Endothelial cell of umbilical vein (primary cell): ENCODE data around the gene CNTNAP2. TPM values are rescaled to one million over a fixed set of nuclear protein-coding genes. Genes with fewer than 3 reads are reported as not detected.

ENCODE experiments used
- BruUV-seq: library from RNA; stranded (reverse); fragments of 400-500 nt; replicated peaks from 2 replicates; lab custom pipeline; 2021; lab: Mats Ljungman, UMichigan
- CTCF ChIA-PET: fragments of 300-600, 350-600 bp; sonication (Branson Sonifier 250); formaldehyde crosslinking; loops from one replicate; lab custom pipeline; 2021; ENCODE audit warnings: antibody characterized with exemption, inconsistent platforms; lab: Charles Lee
- POLR2A ChIA-PET: fragments of 300-600, 350-600 bp; sonication (Branson Sonifier 250); formaldehyde crosslinking; loops from one replicate; lab custom pipeline; 2021; ENCODE audit warnings: antibody characterized with exemption, inconsistent platforms; lab: Charles Lee
- DNase-seq: peaks from one replicate; pipeline ENCODE4 v3.0.0-alpha.2; 2011; ENCODE audit warnings: low read depth, low spot score
- FAIRE-seq: peaks from 2 replicates; lab custom pipeline; 2011; peaks lifted over from hg19 to GRCh38; lab: Jason Lieb, UNC
- H2AFZ ChIP-seq: 2 replicates; pipeline ENCODE4 v1.6.0; 2012; ENCODE audit warnings: low read depth, low read length, control low read depth, inconsistent platforms
- H3K27ac ChIP-seq: 2 replicates; pipeline ENCODE4 v1.5.1; 2011; ENCODE audit warnings: low read depth, mild to moderate bottlenecking, control low read depth, low read length, moderate library complexity; ENCODE audit not compliant: insufficient read depth
- H3K27me3 ChIP-seq, 2 experiments: 2 replicates each; pipeline versions ENCODE4 v1.6.0 to v1.6.1; 2011; ENCODE audit warnings: low read length in 2 of 2, mixed read lengths in 1 of 2; ENCODE audit not compliant: control insufficient read depth in 2 of 2, insufficient read depth in 2 of 2
- H3K36me3 ChIP-seq, 2 experiments: 2 replicates in 1 of 2; 3 replicates in 1 of 2; pipeline ENCODE4 v1.5.1; 2011; ENCODE audit warnings: low read length in 2 of 2, mild to moderate bottlenecking in 1 of 2, moderate library complexity in 1 of 2; ENCODE audit not compliant: control insufficient read depth in 2 of 2, insufficient read depth in 2 of 2; ENCODE audit errors: extremely low read depth in 1 of 2
- H3K4me1 ChIP-seq: 3 replicates; pipeline ENCODE4 v1.5.1; 2011; ENCODE audit warnings: mild to moderate bottlenecking, low read length; ENCODE audit not compliant: control insufficient read depth, insufficient read depth; ENCODE audit errors: extremely low read depth
- H3K4me2 ChIP-seq: 2 replicates; pipeline ENCODE4 v1.6.1; 2011; ENCODE audit warnings: low read length, control low read depth, mixed read lengths; ENCODE audit not compliant: insufficient read depth
- H3K4me3 ChIP-seq, 3 experiments: fragments of 200-600 bp in 1 of 3; sonication (generic), shearing (Covaris generic) in 1 of 3; replicated peaks in 1 of 3; 2 replicates each; pipeline ENCODE4 v1.5.1; 2011 to 2016; ENCODE audit warnings: control low read depth in 3 of 3, low read length in 3 of 3, mild to moderate bottlenecking in 2 of 3, inconsistent platforms in 1 of 3, low read depth in 1 of 3, moderate library complexity in 1 of 3; ENCODE audit not compliant: insufficient read depth in 1 of 3
- H3K79me2 ChIP-seq: 2 replicates; pipeline ENCODE4 v1.6.0; 2012; ENCODE audit warnings: low read length, inconsistent platforms; ENCODE audit not compliant: control insufficient read depth, insufficient read depth
- H3K9ac ChIP-seq: replicated peaks from 2 replicates; pipeline ENCODE3; 2011; ENCODE audit warnings: low read length, control low read depth; ENCODE audit not compliant: insufficient read depth; ENCODE audit errors: extremely low read depth
- H3K9me1 ChIP-seq: replicated peaks from 3 replicates; pipeline ENCODE4 v1.6.0; 2011; ENCODE audit warnings: mild to moderate bottlenecking, low read length; ENCODE audit not compliant: control insufficient read depth, insufficient read depth; ENCODE audit errors: extremely low read depth
- H3K9me3 ChIP-seq: replicated peaks from 2 replicates; pipeline ENCODE4 v1.5.1; 2012; ENCODE audit warnings: low read length, inconsistent platforms; ENCODE audit not compliant: control insufficient read depth, insufficient read depth
- H4K20me1 ChIP-seq: replicated peaks from 2 replicates; pipeline ENCODE3; 2011; ENCODE audit warnings: mild to moderate bottlenecking, low read length; ENCODE audit not compliant: control insufficient read depth, insufficient read depth; ENCODE audit errors: extremely low read depth
- EZH2 ChIP-seq: IDR thresholded peaks from 2 replicates; pipeline ENCODE4 v1.6.1; 2012; ENCODE audit warnings: borderline replicate concordance, low read depth, mild to moderate bottlenecking, moderate library complexity, low read length, inconsistent platforms; ENCODE audit not compliant: severe bottlenecking
- FOS ChIP-seq: IDR thresholded peaks from 2 replicates; pipeline ENCODE4 v1.6.1; 2011; ENCODE audit warnings: mild to moderate bottlenecking, low read length, moderate library complexity, borderline replicate concordance; ENCODE audit not compliant: insufficient read depth
- GATA2 ChIP-seq: IDR thresholded peaks from 2 replicates; pipeline ENCODE4 v1.7.0; 2011; ENCODE audit warnings: low read depth, mild to moderate bottlenecking, moderate library complexity, mixed read lengths, low read length; ENCODE audit not compliant: insufficient read length, insufficient read depth
- JUN ChIP-seq: IDR thresholded peaks from 2 replicates; pipeline ENCODE4 v1.6.1; 2011; ENCODE audit warnings: borderline replicate concordance, low read depth; ENCODE audit not compliant: insufficient read length, insufficient read depth
- MYC ChIP-seq: IDR thresholded peaks from one replicate; pipeline ENCODE4 v1.6.1; 2011; ENCODE audit warnings: mild to moderate bottlenecking, low read depth, low read length
- POLR2A ChIP-seq: IDR thresholded peaks from 2 replicates; pipeline ENCODE4 v1.6.1; 2012; ENCODE audit warnings: low read depth, mild to moderate bottlenecking, control low read depth, low read length
- POLR2AphosphoS5 ChIP-seq: IDR thresholded peaks from 2 replicates; pipeline ENCODE4 v1.6.1; 2012; ENCODE audit warnings: low read depth, mild to moderate bottlenecking, control low read depth, low read length, moderate library complexity; ENCODE audit not compliant: insufficient read depth
- dilution Hi-C: fragments of 300-500 bp; cut with MboI; formaldehyde crosslinking; loops from one replicate; pipeline ENCODE4 v1.15.0; 2019; ENCODE audit warnings: low sequenced_read_pairs; ENCODE audit not compliant: extremely low pct_ligation_motif_present
- intact Hi-C: fragments of 100-400 bp; cut with micrococcal nuclease; formaldehyde crosslinking; loops from one replicate; pipeline ENCODE4 v1.10.0; 2022
- polyA plus RNA-seq, 4 experiments: library from polyadenylated mRNA; depleted of rRNA in 3 of 4; stranded (reverse) in 3 of 4; unstranded in 1 of 4; fragments of >200 nt; gene quantifications; 2 replicates each; pipeline versions ENCODE4 v1.2.1 to v1.2.3, GENCODE V29; 2011 to 2012; ENCODE audit warnings: missing spikeins in 1 of 4
- total RNA-seq: library from RNA; stranded (reverse); gene quantifications from 2 replicates; pipeline ENCODE4 v1.2.3, GENCODE V29; 2021
- TF ChIP-seq, protein P1 (sequence below), 2 donors: IDR thresholded peaks; 1 replicate in 1 of 2; 2 replicates in 1 of 2; pipeline ENCODE4 v1.5.1; 2011; ENCODE audit warnings: low read length in 2 of 2, mild to moderate bottlenecking in 2 of 2, moderate library complexity in 2 of 2, control low read depth in 1 of 2, inconsistent platforms in 1 of 2, low read depth in 1 of 2; ENCODE audit not compliant: insufficient read depth in 1 of 2; ENCODE audit errors: extremely low read depth in 1 of 2
- TF ChIP-seq, protein P2 (sequence below): IDR thresholded peaks from 2 replicates; pipeline ENCODE4 v1.6.1; 2011; ENCODE audit not compliant: insufficient read depth, insufficient read length

The CNTNAP2 gene
- total and polyA plus RNA-seq, 2 donors (not counting 3 experiments of a cell fraction or from before 2014, with no cell fraction given) = not detected

DNA sequence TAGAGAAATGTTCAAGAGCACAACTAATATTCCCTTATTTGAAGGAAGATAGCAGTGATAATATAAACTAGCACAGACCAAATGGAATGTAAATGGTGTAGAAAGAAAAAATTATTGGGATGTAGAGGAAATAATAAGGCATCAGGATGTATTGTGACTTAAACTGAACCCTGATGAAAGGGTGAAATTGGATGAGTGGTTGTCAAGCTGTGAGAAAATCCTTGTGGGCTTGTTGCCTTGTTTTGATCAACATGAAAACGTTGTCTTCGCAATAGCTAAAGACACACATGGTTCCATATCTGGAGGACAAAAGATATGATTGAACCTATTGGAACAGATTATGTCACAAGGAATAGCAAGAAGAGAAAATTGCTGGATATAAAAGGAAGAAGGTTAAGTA, 40.3 kb upstream of the CNTNAP2 start:
- TF ChIP-seq JUN (no peak), FOS (no peak), POLR2AphosphoS5 (no peak), POLR2A (no peak), GATA2 (no peak), MYC (no peak), EZH2 (no peak)
- TF ChIP-seq, protein P1, sequence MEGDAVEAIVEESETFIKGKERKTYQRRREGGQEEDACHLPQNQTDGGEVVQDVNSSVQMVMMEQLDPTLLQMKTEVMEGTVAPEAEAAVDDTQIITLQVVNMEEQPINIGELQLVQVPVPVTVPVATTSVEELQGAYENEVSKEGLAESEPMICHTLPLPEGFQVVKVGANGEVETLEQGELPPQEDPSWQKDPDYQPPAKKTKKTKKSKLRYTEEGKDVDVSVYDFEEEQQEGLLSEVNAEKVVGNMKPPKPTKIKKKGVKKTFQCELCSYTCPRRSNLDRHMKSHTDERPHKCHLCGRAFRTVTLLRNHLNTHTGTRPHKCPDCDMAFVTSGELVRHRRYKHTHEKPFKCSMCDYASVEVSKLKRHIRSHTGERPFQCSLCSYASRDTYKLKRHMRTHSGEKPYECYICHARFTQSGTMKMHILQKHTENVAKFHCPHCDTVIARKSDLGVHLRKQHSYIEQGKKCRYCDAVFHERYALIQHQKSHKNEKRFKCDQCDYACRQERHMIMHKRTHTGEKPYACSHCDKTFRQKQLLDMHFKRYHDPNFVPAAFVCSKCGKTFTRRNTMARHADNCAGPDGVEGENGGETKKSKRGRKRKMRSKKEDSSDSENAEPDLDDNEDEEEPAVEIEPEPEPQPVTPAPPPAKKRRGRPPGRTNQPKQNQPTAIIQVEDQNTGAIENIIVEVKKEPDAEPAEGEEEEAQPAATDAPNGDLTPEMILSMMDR (IDR thresholded peaks at IDR 0.05; ENCODE audit: extremely low read depth in 1 of 2, insufficient read depth in 1 of 2, low read depth in 1 of 2, low read length in 2 of 2) = no peak
- TF ChIP-seq, protein P2, sequence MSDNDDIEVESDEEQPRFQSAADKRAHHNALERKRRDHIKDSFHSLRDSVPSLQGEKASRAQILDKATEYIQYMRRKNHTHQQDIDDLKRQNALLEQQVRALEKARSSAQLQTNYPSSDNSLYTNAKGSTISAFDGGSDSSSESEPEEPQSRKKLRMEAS = no peak
- no peaks in the 10 kb centered on the region for H3K79me2 ChIP-seq
- no peaks in the 10 kb centered on the region for H3K4me1 ChIP-seq
- H4K20me1 ChIP-seq = no peaks in the 10 kb centered on the region
- intact Hi-C loops = no loop called here
- H3K4me3 ChIP-seq = no peak overlapping the region
- FAIRE-seq = no peak
- no peaks in the 10 kb centered on the region for H3K27me3 ChIP-seq
- H3K27ac ChIP-seq = no peak overlapping the region
- no peak for DNase-seq
- no TSS peak for BruUV-seq
- H3K9me1 ChIP-seq = no peaks in the 10 kb centered on the region
- no peak overlapping the region for H2AFZ ChIP-seq
- no peak overlapping the region for H3K4me2 ChIP-seq
- dilution Hi-C loops = no loop called here
- CTCF ChIA-PET = no interaction called here
- H3K9ac ChIP-seq = no peak overlapping the region
- H3K9me3 ChIP-seq = peaks cover 2% of the 10 kb centered on the region
- no peaks in the 10 kb centered on the region for H3K36me3 ChIP-seq
- POLR2A ChIA-PET = no interaction called here
